ENCODE measurements around the gene C4BPB.

The C4BPB gene

DNA sequence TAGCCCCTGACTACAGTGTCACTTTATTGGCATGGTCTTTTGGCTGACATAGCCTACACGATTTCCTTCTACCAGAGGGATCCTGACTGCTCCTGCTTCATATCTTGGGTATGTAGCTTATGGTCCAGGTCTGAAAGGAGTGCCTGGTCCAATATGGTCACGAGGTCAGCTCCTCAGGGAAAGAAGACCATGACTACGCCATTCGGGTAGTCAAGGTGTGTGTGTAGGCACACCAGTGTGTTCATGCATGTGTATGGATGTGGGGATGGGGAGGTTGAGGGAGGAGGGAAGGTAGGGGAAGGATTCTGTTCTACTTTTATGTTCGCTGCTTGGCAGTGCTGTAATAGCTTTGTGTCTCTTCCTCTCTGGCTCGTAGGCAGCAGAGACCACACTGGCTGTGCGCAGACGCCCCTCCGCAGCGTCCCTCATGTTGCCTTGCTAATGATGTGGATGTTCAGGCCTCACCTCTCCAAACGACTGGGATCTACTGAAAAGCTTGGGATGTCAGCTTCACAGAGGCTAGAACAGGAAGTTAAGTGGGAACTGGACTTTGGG lies 10.0 kb upstream of the C4BPB start:
- Mint-ChIP-seq H3K27ac (ENCODE audit: low read depth) (no peak overlapping the region), H3K36me3 (ENCODE audit: insufficient read depth) (no peaks in the 10 kb centered on the region), H3K9me3 (no peaks in the 10 kb centered on the region), H3K4me3 (no peak overlapping the region), H3K27me3 (peaks cover 27% of the 10 kb centered on the region), H3K4me1 (no peaks in the 10 kb centered on the region)
- ATAC-seq (replicated peaks; ENCODE audit: extremely low read depth, poor library complexity, severe bottlenecking) (no peak), DNase-seq (ENCODE audit: low spot score in 2 of 2) (no peak)

DNA sequence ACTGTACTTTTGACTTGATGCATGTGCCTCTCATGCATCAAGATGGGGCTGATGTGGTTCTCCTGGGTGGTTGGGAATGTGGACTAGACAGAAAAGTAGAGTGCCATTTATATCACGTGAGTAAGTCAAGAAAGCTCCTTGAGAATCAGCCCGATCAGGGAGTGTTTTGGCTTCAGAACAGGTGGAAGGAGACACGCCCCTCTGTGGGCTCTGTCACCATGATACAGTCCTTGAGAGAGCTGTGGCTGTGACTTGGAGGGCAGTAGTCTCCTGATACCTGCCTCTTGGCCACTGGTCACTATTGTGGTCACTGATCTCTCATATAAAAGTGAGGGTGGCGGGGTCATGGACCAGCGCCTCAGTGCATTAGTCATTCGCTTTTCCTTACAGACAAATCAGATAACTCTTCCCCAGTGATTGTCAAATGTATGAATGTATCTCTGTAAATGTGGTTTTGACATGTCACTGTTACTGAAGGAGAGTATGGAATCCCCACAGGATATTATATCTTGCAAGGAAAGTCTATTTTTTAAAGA lies 8.9 kb upstream of the C4BPB start:
- Mint-ChIP-seq H3K27ac (ENCODE audit: low read depth) (no peak overlapping the region), H3K27me3 (peaks cover 38% of the 10 kb centered on the region), H3K4me3 (no peak overlapping the region), H3K4me1 (no peaks in the 10 kb centered on the region), H3K9me3 (no peaks in the 10 kb centered on the region), H3K36me3 (ENCODE audit: insufficient read depth) (no peaks in the 10 kb centered on the region)
- ATAC-seq (replicated peaks; ENCODE audit: extremely low read depth, poor library complexity, severe bottlenecking) (no peak), DNase-seq (ENCODE audit: low spot score in 2 of 2) (no peak)

DNA sequence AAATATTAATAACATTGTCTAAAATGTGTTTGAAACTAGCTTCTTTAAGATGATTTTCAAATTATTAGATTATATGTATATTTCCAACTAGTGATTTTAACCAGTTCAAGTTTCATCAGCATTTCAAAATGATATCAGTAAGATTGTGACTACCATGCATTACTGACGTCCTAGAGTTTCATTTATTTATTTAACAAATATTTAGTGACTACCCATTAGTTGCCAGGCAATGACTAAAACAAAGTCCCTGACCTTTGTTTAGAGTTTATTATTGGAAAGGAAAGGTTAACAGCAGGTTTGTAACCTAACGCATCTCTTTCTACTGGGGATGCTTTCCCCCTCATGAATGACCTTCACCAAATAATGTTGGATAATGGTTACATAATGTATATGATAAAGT lies 7.6 kb upstream of the C4BPB start:
- Mint-ChIP-seq H3K4me3 (no peak overlapping the region), H3K27me3 (peaks cover 41% of the 10 kb centered on the region), H3K9me3 (no peaks in the 10 kb centered on the region), H3K36me3 (ENCODE audit: insufficient read depth) (no peaks in the 10 kb centered on the region), H3K4me1 (no peaks in the 10 kb centered on the region), H3K27ac (ENCODE audit: low read depth) (no peak overlapping the region)
- DNase-seq (ENCODE audit: low spot score in 2 of 2) (no peak), ATAC-seq (replicated peaks; ENCODE audit: extremely low read depth, poor library complexity, severe bottlenecking) (no peak)

DNA sequence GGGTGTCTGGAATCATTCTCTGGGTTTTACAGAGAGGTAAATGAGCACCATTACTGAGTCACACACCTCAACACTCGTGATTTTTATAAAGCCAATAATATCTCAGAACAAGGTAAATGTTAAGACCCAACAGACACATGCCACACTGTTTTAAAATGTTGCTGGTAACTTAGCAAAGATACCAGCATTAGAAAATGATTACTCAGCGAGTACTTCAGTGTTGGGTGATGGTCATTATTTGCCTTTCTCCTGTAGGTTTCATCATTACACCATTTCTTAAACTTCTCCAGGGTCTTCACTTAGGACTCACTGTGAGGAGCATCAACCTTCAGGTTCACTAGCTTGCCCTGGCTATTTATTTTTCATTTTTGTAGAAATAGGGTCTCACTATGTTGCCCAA lies 6.9 kb upstream of the C4BPB start:
- H3K4me3 Mint-ChIP-seq = no peak overlapping the region
- DNase-seq (ENCODE audit: low spot score in 2 of 2) (no peak), ATAC-seq (replicated peaks; ENCODE audit: extremely low read depth, poor library complexity, severe bottlenecking) (no peak)
- no peaks in the 10 kb centered on the region for H3K4me1 Mint-ChIP-seq
- no peak overlapping the region for H3K27ac Mint-ChIP-seq (ENCODE audit: low read depth)
- H3K27me3 Mint-ChIP-seq = peaks cover 41% of the 10 kb centered on the region
- H3K36me3 Mint-ChIP-seq (ENCODE audit: insufficient read depth) = no peaks in the 10 kb centered on the region
- no peaks in the 10 kb centered on the region for H3K9me3 Mint-ChIP-seq

DNA sequence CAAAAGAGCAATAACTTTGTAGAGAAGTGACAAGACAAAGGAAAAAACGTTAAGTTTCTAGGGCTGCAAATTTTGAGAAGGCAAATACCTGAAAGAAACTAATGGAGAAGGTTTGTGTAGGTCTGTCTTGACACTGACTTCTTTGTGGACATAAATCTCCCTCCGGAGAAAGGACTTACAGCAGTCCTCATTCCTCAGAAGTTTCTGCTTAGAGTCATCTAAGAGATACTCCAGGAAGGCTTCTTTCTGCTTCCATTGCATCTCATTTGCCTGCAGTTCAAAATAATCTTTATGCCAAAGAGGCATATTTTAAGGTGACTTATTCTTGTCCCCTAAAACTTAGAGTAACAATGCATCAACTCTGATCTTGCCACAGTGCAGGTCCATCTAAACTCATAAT lies 4.4 kb upstream of the C4BPB start:
- Mint-ChIP-seq H3K36me3 (ENCODE audit: insufficient read depth) (no peaks in the 10 kb centered on the region), H3K27me3 (peaks cover 51% of the 10 kb centered on the region), H3K4me3 (no peak overlapping the region), H3K27ac (ENCODE audit: low read depth) (no peak overlapping the region), H3K4me1 (no peaks in the 10 kb centered on the region), H3K9me3 (no peaks in the 10 kb centered on the region)
- ATAC-seq (replicated peaks; ENCODE audit: extremely low read depth, poor library complexity, severe bottlenecking) (no peak), DNase-seq (ENCODE audit: low spot score in 2 of 2) (no peak)

DNA sequence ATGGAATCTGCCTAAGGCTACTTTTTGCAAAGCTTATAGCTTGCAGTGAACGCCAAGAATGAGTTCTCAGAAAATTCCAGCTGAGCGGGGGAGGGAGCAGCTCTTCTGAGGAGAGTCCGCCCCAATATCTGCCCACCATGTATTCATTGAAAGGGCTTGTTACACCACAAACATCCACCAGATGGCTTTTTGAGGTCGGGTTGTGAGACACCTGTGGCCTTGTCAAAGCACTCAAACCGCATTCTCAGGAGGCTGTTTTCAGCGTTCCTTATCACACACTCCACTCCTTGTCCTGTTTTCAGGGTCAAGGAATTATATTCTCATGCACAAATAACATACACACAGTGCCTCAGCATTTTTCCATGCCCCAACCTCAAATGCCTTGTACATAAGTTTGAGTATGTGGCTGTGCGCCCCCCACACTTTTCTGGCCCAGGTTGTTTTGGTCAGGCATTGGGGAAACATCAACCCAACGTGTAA lies 3.9 kb upstream of the C4BPB start:
- Mint-ChIP-seq H3K4me3 (no peak overlapping the region), H3K36me3 (ENCODE audit: insufficient read depth) (no peaks in the 10 kb centered on the region), H3K4me1 (no peaks in the 10 kb centered on the region), H3K9me3 (no peaks in the 10 kb centered on the region), H3K27ac (ENCODE audit: low read depth) (no peak overlapping the region), H3K27me3 (peaks cover 56% of the 10 kb centered on the region)
- DNase-seq (ENCODE audit: low spot score in 2 of 2) = peak; percentile 22 to 44
- peak; percentile 65 for ATAC-seq (replicated peaks; ENCODE audit: extremely low read depth, poor library complexity, severe bottlenecking)

DNA sequence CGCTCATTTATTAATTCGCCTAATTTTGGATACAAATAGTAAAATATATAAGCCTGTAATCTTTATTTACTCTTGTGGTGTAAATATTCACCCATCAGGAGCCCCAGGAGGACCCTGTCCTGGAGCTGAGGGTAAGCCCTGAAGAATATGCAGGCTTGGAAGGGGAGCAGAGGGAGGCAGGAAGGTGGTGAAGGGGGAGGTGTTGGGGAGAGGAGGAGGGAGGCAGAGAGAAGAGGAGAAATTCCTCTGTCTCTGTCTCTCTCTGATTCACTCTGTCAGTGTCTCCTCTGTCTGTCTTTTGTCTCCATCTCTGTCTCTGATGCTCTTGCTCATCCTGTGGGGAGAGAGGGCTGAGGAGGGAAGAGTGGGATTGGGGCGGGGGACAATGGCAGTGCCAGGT lies 2.8 kb upstream of the C4BPB start:
- no peak for ATAC-seq (replicated peaks; ENCODE audit: extremely low read depth, poor library complexity, severe bottlenecking)
- no peaks in the 10 kb centered on the region for H3K9me3 Mint-ChIP-seq
- no peaks in the 10 kb centered on the region for H3K36me3 Mint-ChIP-seq (ENCODE audit: insufficient read depth)
- H3K4me3 Mint-ChIP-seq = no peak overlapping the region
- H3K27me3 Mint-ChIP-seq = peaks cover 58% of the 10 kb centered on the region
- H3K4me1 Mint-ChIP-seq = no peaks in the 10 kb centered on the region
- H3K27ac Mint-ChIP-seq (ENCODE audit: low read depth) = no peak overlapping the region
- DNase-seq (ENCODE audit: low spot score in 2 of 2) = no peak

DNA sequence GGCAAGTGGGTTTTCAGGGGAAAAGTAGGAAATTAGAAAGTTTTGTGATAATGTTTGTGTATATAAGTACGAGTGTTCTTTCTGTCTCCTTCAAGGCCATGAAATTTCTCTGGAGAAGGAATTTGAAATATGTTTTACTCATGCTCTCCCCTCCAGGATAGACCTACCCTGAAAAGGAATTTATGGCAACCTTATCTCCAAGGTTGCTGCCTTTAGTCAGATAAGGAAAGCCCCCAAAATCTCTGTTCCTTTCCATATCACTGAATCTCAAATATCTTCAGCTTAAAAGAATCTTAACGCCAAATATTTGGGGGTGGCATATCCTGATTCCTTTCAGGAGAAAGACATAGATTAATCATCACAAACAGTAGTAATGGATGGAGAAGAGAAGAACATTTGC lies 499 bp upstream of the C4BPB start:
- no peak for DNase-seq (ENCODE audit: low spot score in 2 of 2)
- Mint-ChIP-seq H3K27ac (ENCODE audit: low read depth) (no peak overlapping the region), H3K4me1 (no peaks in the 10 kb centered on the region), H3K36me3 (ENCODE audit: insufficient read depth) (no peaks in the 10 kb centered on the region), H3K4me3 (no peak overlapping the region), H3K27me3 (peaks cover 47% of the 10 kb centered on the region), H3K9me3 (no peaks in the 10 kb centered on the region)
- no peak for ATAC-seq (replicated peaks; ENCODE audit: extremely low read depth, poor library complexity, severe bottlenecking)

DNA sequence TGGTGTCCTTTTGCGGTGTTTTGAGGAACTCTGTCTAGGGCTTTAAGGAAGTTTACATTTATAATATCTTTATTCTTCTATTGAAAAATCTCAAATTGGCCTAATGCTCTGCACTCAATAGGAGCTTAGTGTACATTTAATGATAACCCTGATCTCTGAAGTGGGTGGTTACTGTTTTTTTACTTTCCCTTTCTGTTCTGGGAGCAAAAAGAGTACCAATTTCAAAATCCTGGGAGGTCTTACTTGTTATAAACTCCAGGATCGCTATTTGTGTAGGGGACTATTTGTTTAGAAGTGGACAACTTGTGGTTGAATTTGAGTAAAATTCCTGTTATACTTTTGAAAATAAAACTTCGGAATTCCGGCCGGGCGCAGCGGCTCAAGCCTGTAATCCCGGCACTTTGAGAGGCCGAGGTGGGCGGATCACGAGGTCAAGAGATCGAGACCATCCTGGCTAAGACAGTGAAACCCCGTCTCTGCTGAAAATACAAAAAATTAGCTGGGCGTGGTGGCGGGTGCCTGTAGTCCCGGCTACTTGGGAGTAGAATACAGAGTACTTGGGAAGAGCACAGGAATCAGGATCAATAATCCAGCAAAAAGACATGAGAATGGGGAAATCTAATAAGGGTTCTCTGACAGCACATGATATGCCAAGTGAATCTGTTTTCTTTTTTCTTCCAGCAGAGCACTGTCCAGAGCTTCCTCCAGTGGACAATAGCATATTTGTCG lies 1.1 kb downstream of the C4BPB start:
- no peak overlapping the region for H3K27ac Mint-ChIP-seq (ENCODE audit: low read depth)
- H3K4me3 Mint-ChIP-seq = peak overlapping the region; percentile 20
- H3K4me1 Mint-ChIP-seq = no peaks in the 10 kb centered on the region
- H3K9me3 Mint-ChIP-seq = no peaks in the 10 kb centered on the region
- peaks cover 31% of the 10 kb centered on the region for H3K27me3 Mint-ChIP-seq
- ATAC-seq (replicated peaks; ENCODE audit: extremely low read depth, poor library complexity, severe bottlenecking) (no peak), DNase-seq (ENCODE audit: low spot score in 2 of 2) (no peak)
- no peaks in the 10 kb centered on the region for H3K36me3 Mint-ChIP-seq (ENCODE audit: insufficient read depth)

DNA sequence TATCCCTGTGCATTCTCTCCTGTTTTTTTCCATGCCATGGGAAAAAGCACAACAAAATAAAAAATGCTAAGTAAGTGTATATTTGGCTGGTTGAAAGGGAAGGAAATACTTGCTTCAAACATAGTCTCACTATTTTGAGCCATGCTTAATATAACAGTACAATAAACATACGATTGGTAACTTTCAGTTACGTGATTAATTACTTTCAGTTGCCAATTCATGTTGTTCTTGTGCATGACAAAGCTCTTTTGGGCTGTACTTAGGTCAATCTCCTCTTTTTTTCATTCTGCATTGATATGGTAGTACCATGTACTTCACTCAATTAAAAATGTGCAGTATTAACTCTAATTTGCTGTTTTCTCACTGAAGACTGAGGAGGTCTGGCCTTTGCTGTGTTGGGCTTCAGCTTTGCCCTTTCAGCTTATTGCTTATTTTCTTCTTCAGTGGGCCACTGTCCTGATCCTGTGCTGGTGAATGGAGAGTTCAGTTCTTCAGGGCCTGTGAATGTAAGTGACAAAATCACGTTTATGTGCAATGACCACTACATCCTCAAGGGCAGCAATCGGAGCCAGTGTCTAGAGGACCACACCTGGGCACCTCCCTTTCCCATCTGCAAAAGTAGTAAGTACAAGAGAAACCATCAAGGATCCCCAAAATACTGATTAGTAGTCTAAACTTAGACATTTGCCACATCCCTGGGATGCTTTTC lies 2.7 kb downstream of the C4BPB start:
- H3K4me3 Mint-ChIP-seq = no peak overlapping the region
- H3K9me3 Mint-ChIP-seq = no peaks in the 10 kb centered on the region
- ATAC-seq (replicated peaks; ENCODE audit: extremely low read depth, poor library complexity, severe bottlenecking) (no peak), DNase-seq (ENCODE audit: low spot score in 2 of 2) (no peak)
- H3K36me3 Mint-ChIP-seq (ENCODE audit: insufficient read depth) = no peaks in the 10 kb centered on the region
- H3K27me3 Mint-ChIP-seq = peaks cover 45% of the 10 kb centered on the region
- no peaks in the 10 kb centered on the region for H3K4me1 Mint-ChIP-seq
- no peak overlapping the region for H3K27ac Mint-ChIP-seq (ENCODE audit: low read depth)

DNA sequence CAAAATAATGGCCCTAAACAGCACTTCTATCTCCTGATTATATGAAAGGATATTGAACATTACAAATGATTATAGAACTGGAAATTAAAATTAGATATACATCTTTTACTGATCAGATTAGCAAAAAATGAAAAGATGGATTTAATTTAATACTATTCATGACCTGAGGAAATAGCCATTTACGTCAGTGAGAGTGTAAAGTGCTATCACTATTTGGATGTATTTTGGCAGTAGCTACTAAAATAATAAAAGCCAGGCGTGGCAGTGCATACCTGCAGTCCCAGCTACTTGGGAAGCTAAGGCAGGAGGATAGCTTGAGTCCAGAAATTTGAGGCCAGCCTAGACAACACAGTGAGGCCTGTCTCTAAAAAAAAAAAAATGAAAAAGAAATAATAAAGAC lies 5.3 kb downstream of the C4BPB start:
- no peak for DNase-seq (ENCODE audit: low spot score in 2 of 2)
- Mint-ChIP-seq H3K9me3 (no peaks in the 10 kb centered on the region), H3K4me1 (no peaks in the 10 kb centered on the region), H3K36me3 (ENCODE audit: insufficient read depth) (no peaks in the 10 kb centered on the region), H3K4me3 (no peak overlapping the region), H3K27ac (ENCODE audit: low read depth) (no peak overlapping the region), H3K27me3 (peaks cover 43% of the 10 kb centered on the region)
- ATAC-seq (replicated peaks; ENCODE audit: extremely low read depth, poor library complexity, severe bottlenecking) = no peak

DNA sequence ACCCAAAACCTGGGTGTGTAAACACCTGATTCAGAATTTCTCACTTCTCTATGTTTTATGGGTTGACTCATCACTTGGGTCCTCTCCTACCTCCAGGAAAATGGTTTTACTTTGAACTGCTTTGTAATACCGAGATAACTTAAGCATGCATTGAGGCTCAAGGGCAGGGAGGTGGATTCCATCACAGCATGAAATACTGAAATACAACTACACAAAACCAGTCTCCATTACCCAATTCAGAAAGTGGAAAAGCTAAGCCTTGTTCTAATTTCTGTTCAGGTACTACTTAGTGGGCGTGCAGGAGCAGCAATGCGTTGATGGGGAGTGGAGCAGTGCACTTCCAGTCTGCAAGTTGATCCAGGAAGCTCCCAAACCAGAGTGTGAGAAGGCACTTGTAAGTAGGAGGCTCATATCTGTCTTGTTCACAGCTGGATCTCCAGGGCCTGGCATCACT lies 9.2 kb downstream of the C4BPB start:
- no peaks in the 10 kb centered on the region for H3K36me3 Mint-ChIP-seq (ENCODE audit: insufficient read depth)
- ATAC-seq (replicated peaks; ENCODE audit: extremely low read depth, poor library complexity, severe bottlenecking) (no peak), DNase-seq (ENCODE audit: low spot score in 2 of 2) (no peak)
- no peaks in the 10 kb centered on the region for H3K4me1 Mint-ChIP-seq
- H3K4me3 Mint-ChIP-seq = no peak overlapping the region
- H3K27me3 Mint-ChIP-seq = peaks cover 37% of the 10 kb centered on the region
- H3K27ac Mint-ChIP-seq (ENCODE audit: low read depth) = no peak overlapping the region
- H3K9me3 Mint-ChIP-seq = no peaks in the 10 kb centered on the region

DNA sequence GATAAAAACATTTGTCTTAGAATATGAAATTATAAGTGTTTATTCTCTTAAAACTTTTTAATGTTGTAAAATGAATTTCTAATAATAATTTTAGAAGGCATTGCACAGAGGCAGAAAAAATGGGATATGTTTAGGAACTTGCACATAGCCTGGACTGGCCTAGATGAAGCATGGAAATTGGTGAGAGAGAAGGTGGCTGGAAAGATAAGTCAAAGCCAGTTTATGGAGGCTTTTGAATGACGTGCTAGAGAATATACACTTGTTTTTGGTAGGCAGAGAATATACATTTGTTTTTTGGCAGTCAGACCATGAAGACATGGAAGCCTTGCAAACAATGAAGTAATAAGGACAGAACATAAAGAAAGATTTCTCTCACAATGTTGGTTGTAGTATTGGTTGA lies 13.1 kb downstream of the C4BPB start:
- Mint-ChIP-seq H3K27me3 (peaks cover 26% of the 10 kb centered on the region), H3K9me3 (no peaks in the 10 kb centered on the region), H3K4me3 (no peak overlapping the region), H3K27ac (ENCODE audit: low read depth) (no peak overlapping the region), H3K36me3 (ENCODE audit: insufficient read depth) (no peaks in the 10 kb centered on the region), H3K4me1 (no peaks in the 10 kb centered on the region)
- no peak for ATAC-seq (replicated peaks; ENCODE audit: extremely low read depth, poor library complexity, severe bottlenecking)
- DNase-seq (ENCODE audit: low spot score in 2 of 2) = no peak
